Measurements from ENCODE around the gene NKIRAS2.
A peak's percentile ranks its signal among the peaks of the same experiment; 100 is the strongest.

NKIRAS2 gene

GRCh38 chr17:42027961-42028790, 8.3 kb downstream of the NKIRAS2 start:
- DNase-seq = no peak

GRCh38 chr17:42028791-42029127, 8.9 kb downstream of the NKIRAS2 start:
- no peak for DNase-seq

DNA sequence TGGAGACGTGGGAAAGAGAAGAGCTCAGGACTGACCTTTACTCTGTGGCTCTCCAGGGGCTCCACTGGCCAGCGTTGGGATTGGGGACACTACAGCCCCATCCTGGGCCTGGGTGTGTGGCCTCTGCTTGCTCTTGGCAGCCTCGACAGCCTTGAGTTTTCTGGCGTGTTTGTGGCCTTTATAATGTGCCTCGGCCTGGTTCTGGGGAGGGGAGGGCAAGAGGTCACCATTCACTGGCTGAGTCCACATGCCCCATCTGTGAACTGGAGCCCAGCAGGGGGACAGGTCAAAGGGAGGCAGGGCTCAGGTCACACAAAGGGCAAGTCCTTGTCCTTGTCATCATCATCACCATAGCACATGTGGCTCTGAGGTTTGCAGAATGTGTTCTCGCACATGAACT, 11.7 kb downstream of the NKIRAS2 start:
- DNase-seq = no peak

- DNase-seq = no peak
These were observed 14.2 kb downstream of the NKIRAS2 start for GRCh38 chr17:42034059-42034458.

DNA sequence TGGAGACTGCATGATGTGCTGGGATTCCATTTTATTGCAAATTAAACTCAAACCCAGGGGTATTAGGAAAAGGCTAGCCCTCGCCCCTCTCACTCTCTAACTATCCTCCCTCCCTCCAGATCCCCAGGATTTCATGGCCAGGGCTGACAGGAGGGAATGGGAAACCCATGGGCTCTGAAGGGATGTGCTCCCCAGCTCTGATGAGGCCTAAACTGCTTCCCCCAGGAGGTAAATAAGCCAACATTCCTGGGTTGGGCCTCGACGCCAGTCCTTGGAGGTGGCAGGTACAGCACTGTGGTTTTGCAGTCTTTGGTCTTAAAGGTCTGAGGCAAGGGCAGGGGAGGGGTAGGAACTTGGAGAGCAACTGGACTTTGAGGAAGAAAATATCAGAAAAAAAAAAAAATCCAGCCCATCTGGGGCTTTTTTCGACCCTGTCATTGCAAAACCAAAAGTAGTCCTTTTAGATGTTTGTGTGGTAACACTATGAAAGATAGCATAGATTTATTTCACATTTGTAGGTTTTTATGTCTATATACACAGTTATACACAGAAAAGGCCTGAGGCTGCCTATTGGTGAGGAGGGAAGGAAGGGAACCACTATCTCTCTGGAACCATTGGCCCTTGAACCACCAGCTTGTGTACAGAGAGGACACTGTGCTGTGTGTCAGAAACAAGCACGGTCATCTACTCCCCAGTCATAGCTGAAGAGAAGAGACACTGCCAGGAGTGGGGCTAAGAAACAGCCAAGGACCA, 18.5 kb downstream of the NKIRAS2 start:
- DNase-seq = no peak

GRCh38 chr17:42039794-42040763, 20.2 kb downstream of the NKIRAS2 start:
- no peak for DNase-seq

DNA sequence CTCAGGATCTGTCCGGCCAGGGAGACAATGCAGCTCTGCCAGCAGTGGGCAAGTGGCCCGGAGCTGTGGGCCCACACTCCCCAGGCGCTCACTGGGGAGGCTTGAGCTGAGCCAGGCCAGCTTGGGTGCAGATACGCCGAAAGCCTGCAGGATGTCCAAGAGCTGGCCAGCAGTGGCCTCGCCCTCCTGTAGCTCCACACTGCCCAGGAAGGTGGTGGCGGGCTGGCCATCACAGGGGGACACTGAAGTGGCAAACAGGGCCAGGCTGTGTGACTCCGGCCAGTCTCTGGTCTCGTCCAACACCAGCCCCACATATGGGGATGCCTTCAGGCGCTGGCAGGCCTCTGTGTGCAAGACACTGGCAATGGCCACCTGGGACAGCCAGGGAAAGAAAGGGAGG, 20.9 kb downstream of the NKIRAS2 start:
- no peak for DNase-seq

DNA sequence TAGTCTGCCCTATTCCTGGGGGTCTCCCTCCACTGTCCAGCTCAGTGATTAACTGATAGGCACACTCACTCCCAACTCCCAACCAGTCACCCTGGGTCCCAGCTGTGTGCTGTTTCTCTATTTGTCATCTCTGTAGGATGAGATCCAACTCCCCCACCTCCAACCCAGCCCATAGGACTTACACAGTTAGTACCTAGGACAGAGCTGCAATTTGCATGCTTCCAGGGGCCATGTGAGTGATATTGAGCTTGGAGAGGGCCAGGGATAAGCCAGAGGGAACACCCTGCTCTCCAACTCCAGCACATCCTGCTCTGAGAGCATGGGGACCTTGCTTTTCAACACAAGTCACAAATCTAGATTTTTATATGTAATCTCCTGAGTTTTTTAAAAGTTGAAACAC, 21.7 kb downstream of the NKIRAS2 start:
- DNase-seq = no peak

DNA sequence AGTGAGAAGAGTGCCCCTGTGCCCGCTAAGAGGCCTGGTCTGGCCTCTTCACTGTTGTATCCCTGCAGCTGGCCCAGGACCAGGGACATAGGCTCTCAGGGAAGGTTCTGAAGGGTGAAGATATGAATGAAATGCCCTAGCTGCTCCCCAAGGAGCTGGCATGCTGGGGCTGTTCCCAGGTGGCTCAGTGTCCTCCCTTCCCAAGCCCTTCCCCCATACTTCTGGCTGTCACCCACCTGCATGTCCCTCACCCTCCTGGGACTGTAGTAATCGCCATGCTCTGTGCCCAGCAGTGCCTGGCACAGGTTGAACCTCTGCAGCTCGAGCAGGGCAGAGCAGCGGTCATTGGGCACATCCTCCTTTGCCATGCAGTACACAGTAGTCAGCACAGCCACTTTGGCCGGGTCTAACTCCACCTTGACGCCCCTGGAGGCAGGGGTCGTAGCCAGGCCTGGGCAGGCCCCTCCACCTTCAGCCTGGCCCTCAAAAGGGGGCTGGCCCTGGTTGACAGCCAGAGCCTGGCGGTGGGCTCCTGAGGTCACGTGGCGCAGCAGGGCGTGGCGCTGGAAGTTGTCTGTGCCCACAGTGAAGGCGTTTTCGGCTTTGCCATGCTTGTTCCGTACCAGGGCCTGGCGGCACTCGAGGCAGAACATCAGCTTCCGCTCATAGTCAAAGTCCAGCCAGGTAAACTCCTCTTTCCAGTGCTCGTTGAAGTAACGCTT, 22.9 kb downstream of the NKIRAS2 start:
- DNase-seq = no peak

DNA sequence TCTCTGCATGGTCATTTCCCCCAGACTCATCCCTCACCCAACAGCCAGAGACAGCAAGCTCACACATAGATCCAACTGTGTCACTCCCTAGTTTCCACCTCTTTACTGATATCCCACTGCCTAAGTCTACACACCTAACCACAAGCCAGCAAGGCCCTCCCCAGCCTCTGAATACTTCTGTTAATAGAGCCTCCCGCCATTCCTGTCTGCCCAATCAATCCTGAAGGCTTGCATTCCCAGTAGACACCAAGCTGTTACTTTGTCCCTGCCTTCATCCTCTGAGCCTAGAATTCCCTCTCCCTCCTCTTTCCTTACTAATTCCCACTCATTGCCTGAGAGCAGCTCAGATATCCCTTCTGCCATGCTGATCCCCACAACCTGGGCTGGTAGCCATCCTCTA, 25.8 kb downstream of the NKIRAS2 start:
- no peak for DNase-seq

- DNase-seq = no peak
These were observed 27.5 kb downstream of the NKIRAS2 start for GRCh38 chr17:42047343-42047742.

DNA sequence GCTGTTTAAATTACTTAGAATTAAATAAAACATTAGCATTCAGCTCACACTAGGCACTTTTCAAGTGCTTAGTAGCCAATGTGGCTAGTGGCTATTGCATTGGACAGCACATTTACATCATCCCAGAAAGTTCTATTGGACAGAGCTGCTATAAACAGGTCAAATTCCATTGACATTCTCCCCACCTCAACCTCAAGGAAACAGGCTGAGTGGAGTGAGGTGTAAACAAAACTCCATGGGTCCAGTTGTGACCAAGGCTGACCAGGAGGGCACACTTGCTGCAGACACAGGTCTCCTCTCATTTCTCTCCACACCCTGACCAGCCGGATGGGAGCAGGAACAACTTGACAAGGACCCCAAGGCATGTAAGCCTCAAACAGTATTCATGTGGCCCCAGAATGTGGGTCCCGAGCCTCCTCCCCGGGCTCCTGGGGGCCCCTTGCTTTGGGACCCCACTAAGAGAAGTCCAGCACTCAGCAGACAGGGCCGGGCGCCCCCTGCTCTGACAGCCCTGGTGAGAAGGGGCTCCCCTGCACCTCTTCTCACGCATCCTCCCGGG, 30.0 kb downstream of the NKIRAS2 start:
- DNase-seq = no peak

DNA sequence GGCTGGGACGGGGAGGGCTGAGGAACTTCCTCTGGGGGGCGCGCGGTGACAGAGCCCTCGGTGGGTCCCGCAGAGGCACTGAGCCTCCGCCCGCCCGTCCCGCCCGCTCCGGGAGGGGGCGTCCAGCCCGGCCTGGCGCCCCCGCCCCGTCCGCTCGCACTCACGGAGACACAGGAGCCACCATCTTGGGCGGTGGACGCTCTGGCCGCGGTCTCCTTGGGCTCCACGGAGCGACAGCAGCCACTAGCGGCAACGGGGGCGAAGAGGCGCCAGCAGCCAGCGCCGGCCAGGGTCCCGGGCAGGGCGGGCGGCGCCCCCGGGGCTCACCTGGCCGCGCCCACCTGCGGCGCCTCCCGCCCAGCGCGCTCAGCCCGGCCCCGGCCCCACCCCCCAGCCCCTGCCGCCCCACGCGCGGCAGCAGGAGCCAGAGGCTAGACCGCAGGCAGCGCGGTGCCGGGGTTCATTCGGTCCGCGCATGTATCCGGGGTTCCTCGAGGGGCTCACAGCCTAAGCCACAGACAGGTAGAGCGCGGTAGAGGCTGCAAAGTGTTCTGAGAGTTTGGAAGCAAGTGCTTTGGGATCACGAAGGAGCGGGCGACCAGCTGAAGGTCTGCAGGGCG, 30.6 kb downstream of the NKIRAS2 start, which contains the start of gene C17orf113:
C17orf113 (minus strand) TSS at position 209 of the 620 bp plus-strand sequence. CDS start 7,225 bp downstream, outside the sequence.
- peak; percentile 19 for DNase-seq

GRCh38 chr17:42051013-42051400, 31.1 kb downstream of the NKIRAS2 start:
- no peak for DNase-seq

- DNase-seq = no peak
These were observed 31.8 kb downstream of the NKIRAS2 start for GRCh38 chr17:42051645-42052044.

- no peak for DNase-seq
These were observed 32.5 kb downstream of the NKIRAS2 start for GRCh38 chr17:42052346-42052877.

DNA sequence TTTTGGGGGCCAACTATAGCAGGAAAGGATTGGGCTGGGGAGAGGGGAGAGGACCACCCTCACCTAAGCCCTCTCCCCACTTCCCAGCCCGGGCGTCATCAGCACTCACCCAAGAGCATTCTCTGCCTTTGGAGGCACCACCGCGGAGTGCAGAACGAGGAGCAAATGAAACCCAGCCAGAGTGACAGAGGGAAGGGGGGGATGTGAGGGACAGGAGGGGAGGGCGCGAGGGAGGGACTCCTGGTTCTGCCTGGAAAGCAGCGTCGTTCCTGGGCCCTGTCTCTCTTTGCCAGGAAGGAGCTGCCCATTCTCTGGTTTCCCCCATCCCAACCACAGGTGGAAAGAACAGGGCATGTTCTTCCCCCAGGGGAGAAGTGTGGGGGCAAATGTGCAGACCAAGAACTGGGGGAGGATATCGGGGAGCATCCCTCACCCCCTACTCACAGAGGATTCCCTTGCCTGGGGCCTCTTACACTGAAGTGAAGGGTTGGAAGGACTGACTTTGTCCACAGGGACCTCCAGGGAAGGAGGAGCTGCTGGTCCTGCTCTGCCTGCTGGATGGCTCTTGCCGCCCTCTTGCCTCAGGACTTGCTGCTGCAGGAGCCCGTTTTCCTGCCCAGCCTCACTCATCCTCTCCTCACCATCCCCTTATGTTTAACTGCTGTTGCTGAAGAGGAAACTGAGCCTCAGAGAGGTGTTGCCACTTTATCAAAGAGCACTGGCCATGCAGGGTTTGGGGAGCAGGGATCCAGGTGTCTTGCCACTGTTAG, 34.0 kb downstream of the NKIRAS2 start:
- no peak for DNase-seq

DNA sequence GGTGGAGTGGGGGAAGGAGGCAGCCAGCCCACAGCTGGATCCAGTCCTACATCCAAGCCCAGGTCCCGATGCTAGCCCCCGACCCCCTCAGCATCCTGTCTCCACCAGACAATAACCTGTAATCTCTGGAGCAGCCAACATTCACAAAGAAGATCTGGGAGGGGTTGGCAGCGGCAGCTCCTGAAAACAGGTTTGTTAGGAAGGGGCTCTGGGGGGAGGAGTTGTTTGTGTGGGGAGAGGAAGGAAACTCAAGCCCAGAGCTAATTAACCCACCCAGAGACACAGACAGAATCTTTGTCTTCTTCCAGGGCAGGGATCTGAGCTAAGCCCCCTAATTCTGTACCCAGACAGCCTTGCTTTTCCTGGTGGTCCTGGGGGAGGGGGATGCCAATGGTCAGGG, 35.1 kb downstream of the NKIRAS2 start:
- no peak for DNase-seq

DNA sequence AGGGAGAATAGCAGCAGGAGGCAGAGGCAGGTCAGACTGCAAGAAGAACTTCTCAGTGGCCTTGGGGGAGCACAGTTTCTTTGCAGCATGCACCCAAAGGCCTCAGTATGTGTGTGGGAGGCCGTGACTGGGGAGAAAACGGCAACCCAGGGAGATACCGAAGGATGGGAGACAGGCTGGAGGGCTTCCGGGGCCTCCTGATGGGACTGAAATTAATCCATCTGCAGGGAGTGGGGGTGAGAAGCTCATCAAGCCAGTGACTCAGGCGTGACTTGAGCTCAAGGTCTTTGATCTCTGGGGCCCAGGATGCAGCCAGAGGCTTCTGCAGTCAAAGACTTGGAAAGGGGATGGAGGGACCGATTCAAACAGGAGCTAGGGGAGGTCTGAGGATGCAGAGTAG, 35.6 kb downstream of the NKIRAS2 start:
- no peak for DNase-seq

- no peak for DNase-seq
These were observed 36.7 kb downstream of the NKIRAS2 start for GRCh38 chr17:42056635-42057034.

- no peak for DNase-seq
These were observed 38.2 kb downstream of the NKIRAS2 start for GRCh38 chr17:42058063-42058462.
